ENCODE data around the gene FAM53A.

The FAM53A gene

GRCh38 chr4:1604706-1605205 lies 79.4 kb downstream of the FAM53A start:
- no peak for DNase-seq
- H3K27ac ChIP-seq (ENCODE audit: low read depth, low read length) = no peak overlapping the region
- H2BK15ac ChIP-seq (replicated peaks; ENCODE audit: low read depth) = no peak overlapping the region
- no peak overlapping the region for H2BK5ac ChIP-seq (ENCODE audit: low read length)
- no peak overlapping the region for H3K23ac ChIP-seq (ENCODE audit: low read length)
- H3K27me3 ChIP-seq (ENCODE audit: insufficient read depth, low read length, poor library complexity) = no peaks in the 10 kb centered on the region
- H2BK120ac ChIP-seq (ENCODE audit: low read depth, low read length) = no peak overlapping the region
- no CpG with 5 or more reads among the region's 19 CpGs for WGBS (ENCODE audit: extremely low coverage, insufficient coverage, low lambda C conversion rate)
- no peak overlapping the region for H3K56ac ChIP-seq (ENCODE audit: low read length)
- no peak overlapping the region for H3K18ac ChIP-seq (ENCODE audit: low read length)
- no peaks in the 10 kb centered on the region for H3K79me1 ChIP-seq (ENCODE audit: low read length)
- no peak overlapping the region for H2AK5ac ChIP-seq (ENCODE audit: low read length)
- no peak overlapping the region for H3K9ac ChIP-seq (ENCODE audit: low read length)
- H3K79me2 ChIP-seq (ENCODE audit: control insufficient read depth, insufficient read depth, low read length) = no peaks in the 10 kb centered on the region
- H3K4me1 ChIP-seq (ENCODE audit: control insufficient read depth, low read depth, low read length) = no peaks in the 10 kb centered on the region
- H3K4me3 ChIP-seq (ENCODE audit: low read length) = no peak overlapping the region
- H3K4ac ChIP-seq (ENCODE audit: low read depth, low read length) = no peak overlapping the region
- no peak overlapping the region for H3K4me2 ChIP-seq (ENCODE audit: low read length)
- no peak overlapping the region for H4K5ac ChIP-seq (ENCODE audit: low read length)
- no peaks in the 10 kb centered on the region for H3K36me3 ChIP-seq (ENCODE audit: control insufficient read depth, insufficient read depth, low read length)
- no peak overlapping the region for H4K8ac ChIP-seq (ENCODE audit: low read depth, low read length)

- Histone ChIP-seq H3K4me3 (ENCODE audit: low read length) (no peak overlapping the region), H4K8ac (ENCODE audit: low read depth, low read length) (no peak overlapping the region), H3K18ac (ENCODE audit: low read length) (no peak overlapping the region), H2BK120ac (ENCODE audit: low read depth, low read length) (no peak overlapping the region), H3K4me1 (ENCODE audit: control insufficient read depth, low read depth, low read length) (no peaks in the 10 kb centered on the region), H3K9ac (ENCODE audit: low read length) (no peak overlapping the region), H3K4ac (ENCODE audit: low read depth, low read length) (no peak overlapping the region), H2AK5ac (ENCODE audit: low read length) (no peak overlapping the region), H3K4me2 (ENCODE audit: low read length) (no peak overlapping the region), H3K27me3 (ENCODE audit: insufficient read depth, low read length, poor library complexity) (no peaks in the 10 kb centered on the region), H3K79me1 (ENCODE audit: low read length) (no peaks in the 10 kb centered on the region), H3K23ac (ENCODE audit: low read length) (no peak overlapping the region), H3K79me2 (ENCODE audit: control insufficient read depth, insufficient read depth, low read length) (no peaks in the 10 kb centered on the region), H2BK5ac (ENCODE audit: low read length) (no peak overlapping the region), H3K27ac (ENCODE audit: low read depth, low read length) (no peak overlapping the region), H2BK15ac (replicated peaks; ENCODE audit: low read depth) (no peak overlapping the region), H4K5ac (ENCODE audit: low read length) (no peak overlapping the region), H3K36me3 (ENCODE audit: control insufficient read depth, insufficient read depth, low read length) (no peaks in the 10 kb centered on the region), H3K56ac (ENCODE audit: low read length) (no peak overlapping the region)
- WGBS (ENCODE audit: extremely low coverage, insufficient coverage, low lambda C conversion rate) = no CpG with 5 or more reads among the region's 23 CpGs
- no peak for DNase-seq
Measured at GRCh38 chr4:1604181-1604705, 79.9 kb downstream of the FAM53A start.

GRCh38 chr4:1603413-1604135 lies 80.5 kb downstream of the FAM53A start:
- no peaks in the 10 kb centered on the region for H3K79me1 ChIP-seq (ENCODE audit: low read length)
- no peak overlapping the region for H4K5ac ChIP-seq (ENCODE audit: low read length)
- H3K4me2 ChIP-seq (ENCODE audit: low read length) = no peak overlapping the region
- H3K27me3 ChIP-seq (ENCODE audit: insufficient read depth, low read length, poor library complexity) = no peaks in the 10 kb centered on the region
- H3K36me3 ChIP-seq (ENCODE audit: control insufficient read depth, insufficient read depth, low read length) = no peaks in the 10 kb centered on the region
- H3K23ac ChIP-seq (ENCODE audit: low read length) = no peak overlapping the region
- H3K4me3 ChIP-seq (ENCODE audit: low read length) = no peak overlapping the region
- no peak overlapping the region for H3K56ac ChIP-seq (ENCODE audit: low read length)
- no peak for DNase-seq
- H2BK15ac ChIP-seq (replicated peaks; ENCODE audit: low read depth) = no peak overlapping the region
- H2AK5ac ChIP-seq (ENCODE audit: low read length) = no peak overlapping the region
- no CpG with 5 or more reads among the region's 17 CpGs for WGBS (ENCODE audit: extremely low coverage, insufficient coverage, low lambda C conversion rate)
- H3K27ac ChIP-seq (ENCODE audit: low read depth, low read length) = no peak overlapping the region
- no peak overlapping the region for H2BK120ac ChIP-seq (ENCODE audit: low read depth, low read length)
- no peaks in the 10 kb centered on the region for H3K4me1 ChIP-seq (ENCODE audit: control insufficient read depth, low read depth, low read length)
- H3K79me2 ChIP-seq (ENCODE audit: control insufficient read depth, insufficient read depth, low read length) = no peaks in the 10 kb centered on the region
- H2BK5ac ChIP-seq (ENCODE audit: low read length) = no peak overlapping the region
- H3K9ac ChIP-seq (ENCODE audit: low read length) = no peak overlapping the region
- H3K4ac ChIP-seq (ENCODE audit: low read depth, low read length) = no peak overlapping the region
- no peak overlapping the region for H3K18ac ChIP-seq (ENCODE audit: low read length)
- no peak overlapping the region for H4K8ac ChIP-seq (ENCODE audit: low read depth, low read length)

- Histone ChIP-seq H3K18ac (ENCODE audit: low read length) (no peak overlapping the region), H3K4me1 (ENCODE audit: control insufficient read depth, low read depth, low read length) (no peaks in the 10 kb centered on the region)
- WGBS (ENCODE audit: extremely low coverage, insufficient coverage, low lambda C conversion rate) = no CpG with 5 or more reads among the region's 43 CpGs
Measured at GRCh38 chr4:1602655-1603412, 81.3 kb downstream of the FAM53A start.

DNA sequence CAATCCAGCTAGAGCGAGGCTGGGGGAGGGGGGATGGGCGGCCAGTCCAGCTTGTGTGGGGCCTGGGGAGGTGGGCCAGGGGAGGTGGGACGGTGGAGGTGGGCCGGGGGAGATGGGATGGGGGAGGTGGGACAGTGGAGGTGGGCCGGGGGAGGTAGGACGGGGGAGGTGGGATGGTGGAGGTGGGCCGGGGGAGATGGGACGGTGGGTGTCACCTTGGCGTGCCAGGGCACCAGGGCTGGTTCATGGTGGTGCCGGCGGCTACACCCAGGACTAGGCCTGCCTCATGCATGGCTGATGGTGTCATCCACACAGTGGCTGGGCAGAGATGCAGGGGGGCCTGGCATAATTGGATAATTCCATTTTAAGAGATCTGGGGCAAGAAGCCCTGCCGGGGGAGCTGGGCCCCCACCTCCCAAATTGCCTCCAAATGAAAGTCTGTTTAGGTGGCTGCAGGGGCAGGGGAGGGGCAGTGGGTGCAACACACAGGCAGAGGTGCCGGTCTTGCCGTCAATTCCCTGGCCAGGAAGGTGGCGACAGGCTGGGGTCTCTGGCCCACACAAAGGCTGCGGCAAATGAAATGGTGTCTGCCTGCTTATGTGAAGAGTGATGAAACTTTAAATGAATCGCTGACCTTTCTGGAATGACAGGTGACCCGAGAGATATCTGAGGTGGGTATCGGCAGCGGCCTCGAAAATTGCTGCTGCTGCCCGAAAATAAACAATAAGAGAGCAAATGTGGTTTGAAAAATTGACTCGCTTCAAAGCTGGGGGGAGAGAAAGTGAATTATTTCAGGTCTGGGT lies 82.1 kb downstream of the FAM53A start:
- Histone ChIP-seq H3K23ac (ENCODE audit: low read length) (no peak overlapping the region), H3K9ac (ENCODE audit: low read length) (no peak overlapping the region), H3K4ac (ENCODE audit: low read depth, low read length) (no peak overlapping the region), H4K5ac (ENCODE audit: low read length) (no peak overlapping the region), H2AK5ac (ENCODE audit: low read length) (no peak overlapping the region), H3K56ac (ENCODE audit: low read length) (no peak overlapping the region), H3K4me3 (ENCODE audit: low read length) (no peak overlapping the region), H3K79me2 (ENCODE audit: control insufficient read depth, insufficient read depth, low read length) (no peaks in the 10 kb centered on the region), H3K79me1 (ENCODE audit: low read length) (no peaks in the 10 kb centered on the region), H2BK120ac (ENCODE audit: low read depth, low read length) (no peak overlapping the region), H3K27me3 (ENCODE audit: insufficient read depth, low read length, poor library complexity) (no peaks in the 10 kb centered on the region), H2BK5ac (ENCODE audit: low read length) (no peak overlapping the region), H3K27ac (ENCODE audit: low read depth, low read length) (no peak overlapping the region), H3K36me3 (ENCODE audit: control insufficient read depth, insufficient read depth, low read length) (no peaks in the 10 kb centered on the region), H3K4me1 (ENCODE audit: control insufficient read depth, low read depth, low read length) (no peaks in the 10 kb centered on the region), H3K18ac (ENCODE audit: low read length) (no peak overlapping the region), H3K4me2 (ENCODE audit: low read length) (no peak overlapping the region), H4K8ac (ENCODE audit: low read depth, low read length) (no peak overlapping the region), H2BK15ac (replicated peaks; ENCODE audit: low read depth) (no peak overlapping the region)
- WGBS (ENCODE audit: extremely low coverage, insufficient coverage, low lambda C conversion rate) = no CpG with 5 or more reads among the region's 23 CpGs
- no peak for DNase-seq

More at GRCh38 chr4:1602655-1603412, 81.3 kb downstream of the FAM53A start:
- no peaks in the 10 kb centered on the region for H3K36me3 ChIP-seq (ENCODE audit: control insufficient read depth, insufficient read depth, low read length)
- no peak overlapping the region for H2AK5ac ChIP-seq (ENCODE audit: low read length)
- H2BK120ac ChIP-seq (ENCODE audit: low read depth, low read length) = no peak overlapping the region
- no peak overlapping the region for H4K8ac ChIP-seq (ENCODE audit: low read depth, low read length)
- no peaks in the 10 kb centered on the region for H3K79me2 ChIP-seq (ENCODE audit: control insufficient read depth, insufficient read depth, low read length)
- H2BK5ac ChIP-seq (ENCODE audit: low read length) = no peak overlapping the region
- no peak overlapping the region for H3K9ac ChIP-seq (ENCODE audit: low read length)
- no peak overlapping the region for H3K56ac ChIP-seq (ENCODE audit: low read length)
- no peaks in the 10 kb centered on the region for H3K79me1 ChIP-seq (ENCODE audit: low read length)
- no peak overlapping the region for H4K5ac ChIP-seq (ENCODE audit: low read length)
- no peak overlapping the region for H3K4me2 ChIP-seq (ENCODE audit: low read length)
- H3K4ac ChIP-seq (ENCODE audit: low read depth, low read length) = no peak overlapping the region
- no peak overlapping the region for H3K27ac ChIP-seq (ENCODE audit: low read depth, low read length)
- DNase-seq = no peak
- no peak overlapping the region for H3K23ac ChIP-seq (ENCODE audit: low read length)
- H3K4me3 ChIP-seq (ENCODE audit: low read length) = no peak overlapping the region
- H2BK15ac ChIP-seq (replicated peaks; ENCODE audit: low read depth) = no peak overlapping the region
- H3K27me3 ChIP-seq (ENCODE audit: insufficient read depth, low read length, poor library complexity) = no peaks in the 10 kb centered on the region

All from mesendoderm (in vitro differentiated cells).